ENCODE measurements around the gene RANBP1.

DNA sequence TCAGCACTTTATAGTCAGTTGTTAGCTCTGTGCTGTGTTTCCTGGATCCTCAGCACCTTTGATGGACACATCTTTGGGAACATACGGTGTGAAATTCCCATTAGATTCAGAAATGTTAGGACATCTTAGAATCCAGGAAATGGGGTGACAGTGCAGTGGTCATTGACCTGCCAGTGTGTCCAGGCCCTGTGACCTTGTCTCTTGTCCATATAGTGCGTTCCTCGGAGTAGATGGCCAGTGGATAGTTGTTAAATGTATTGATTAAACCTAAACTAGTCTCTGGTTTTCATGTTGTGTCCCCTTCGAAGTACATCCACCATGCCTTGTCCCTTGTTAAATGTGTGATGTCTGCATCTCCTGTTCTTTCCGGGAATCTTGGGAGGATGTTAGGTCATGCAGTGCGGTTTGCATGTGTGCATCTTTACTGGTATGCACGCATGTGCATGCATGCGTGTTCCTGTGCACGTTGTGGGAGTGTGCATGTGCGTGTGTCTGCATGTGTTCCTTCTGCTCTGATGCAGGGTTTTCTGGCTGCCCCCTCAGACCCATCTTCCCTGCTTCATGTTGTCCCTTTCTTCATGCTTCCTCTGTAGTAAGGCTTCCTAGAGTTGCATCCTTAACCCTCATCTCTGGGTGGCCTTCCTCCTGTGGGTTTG lies 31.9 kb upstream of the RANBP1 start:
- TF ChIP-seq, protein P1, sequence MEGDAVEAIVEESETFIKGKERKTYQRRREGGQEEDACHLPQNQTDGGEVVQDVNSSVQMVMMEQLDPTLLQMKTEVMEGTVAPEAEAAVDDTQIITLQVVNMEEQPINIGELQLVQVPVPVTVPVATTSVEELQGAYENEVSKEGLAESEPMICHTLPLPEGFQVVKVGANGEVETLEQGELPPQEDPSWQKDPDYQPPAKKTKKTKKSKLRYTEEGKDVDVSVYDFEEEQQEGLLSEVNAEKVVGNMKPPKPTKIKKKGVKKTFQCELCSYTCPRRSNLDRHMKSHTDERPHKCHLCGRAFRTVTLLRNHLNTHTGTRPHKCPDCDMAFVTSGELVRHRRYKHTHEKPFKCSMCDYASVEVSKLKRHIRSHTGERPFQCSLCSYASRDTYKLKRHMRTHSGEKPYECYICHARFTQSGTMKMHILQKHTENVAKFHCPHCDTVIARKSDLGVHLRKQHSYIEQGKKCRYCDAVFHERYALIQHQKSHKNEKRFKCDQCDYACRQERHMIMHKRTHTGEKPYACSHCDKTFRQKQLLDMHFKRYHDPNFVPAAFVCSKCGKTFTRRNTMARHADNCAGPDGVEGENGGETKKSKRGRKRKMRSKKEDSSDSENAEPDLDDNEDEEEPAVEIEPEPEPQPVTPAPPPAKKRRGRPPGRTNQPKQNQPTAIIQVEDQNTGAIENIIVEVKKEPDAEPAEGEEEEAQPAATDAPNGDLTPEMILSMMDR (IDR thresholded peaks at IDR 0.05): no peak
- TF ChIP-seq POLR2A (IDR thresholded peaks at IDR 0.05): no peak
- no peak for TF ChIP-seq POLR2AphosphoS5 (IDR thresholded peaks at IDR 0.05; ENCODE audit: insufficient read depth in 1 of 2, low read depth in 1 of 2)

All from vagina (tissue), 2 donors.